Esophagus (tissue), 2 donors: Measurements from ENCODE around the gene SURF6. TPM values are rescaled to one million over a fixed set of nuclear protein-coding genes. Genes with fewer than 3 reads are reported as not detected.
A peak's percentile ranks its signal among the peaks of the same experiment; 100 is the strongest.

Experiments used
- H3K27ac ChIP-seq, 2 donors: one replicate each; pipeline ENCODE4 v1.5.1; 2013; ENCODE audit warnings: low read depth in 2 of 2, mild to moderate bottlenecking in 2 of 2, inconsistent platforms in 1 of 2, low read length in 1 of 2, moderate library complexity in 1 of 2
- H3K27me3 ChIP-seq, 2 donors: one replicate each; pipeline ENCODE4 v1.6.1; 2013; ENCODE audit warnings: low read length in 2 of 2, control low read depth in 1 of 2, mild to moderate bottlenecking in 1 of 2; ENCODE audit not compliant: insufficient read depth in 2 of 2, control insufficient read depth in 1 of 2
- H3K36me3 ChIP-seq, 2 donors: one replicate each; pipeline ENCODE4 v1.6.1; 2013; ENCODE audit warnings: low read length in 1 of 2; ENCODE audit not compliant: control insufficient read depth in 2 of 2, insufficient read depth in 2 of 2
- H3K4me1 ChIP-seq, 2 donors: one replicate each; pipeline ENCODE4 v1.6.1; 2013; ENCODE audit warnings: low read length in 1 of 2; ENCODE audit not compliant: control insufficient read depth in 2 of 2, insufficient read depth in 2 of 2
- H3K4me3 ChIP-seq, 2 donors: one replicate each; pipeline ENCODE4 v1.5.1; 2013; ENCODE audit warnings: low read length in 2 of 2, mild to moderate bottlenecking in 2 of 2, low read depth in 1 of 2, moderate library complexity in 1 of 2
- H3K9me3 ChIP-seq, 2 donors: one replicate each; pipeline ENCODE4 v1.6.1; 2013; ENCODE audit warnings: mild to moderate bottlenecking in 2 of 2, low read depth in 1 of 2, low read length in 1 of 2, moderate library complexity in 1 of 2; ENCODE audit not compliant: control insufficient read depth in 2 of 2, insufficient read depth in 1 of 2
- WGBS, 2 donors: extraction: QIAGEN DNeasy Blood & Tissue Kit; methylation state at CpG; one replicate each; pipeline ENCODE4 v1.1.7; 2013; 5-methylcytosine and 5-hydroxymethylcytosine counted together
- polyA plus RNA-seq, 2 donors: library from polyadenylated mRNA; stranded (reverse); fragments of 200-250 nt; gene quantifications; one replicate each; pipeline ENCODE4 v1.2.3, GENCODE V29; 2013
- donor health status: healthy with polysubstance abuse.
- donor health status: Bipolar disorder and iron deficiency.

Gene SURF6
- polyA plus RNA-seq, 2 donors, result 17.0 to 21.7 TPM

- H3K36me3 ChIP-seq, result peaks cover 8 to 42% of the 10 kb centered on the region in 2 donors
- no peak overlapping the region for H3K27ac ChIP-seq
- 72 to 78% methylated on average over 6 of the region's 6 CpGs for WGBS, 2 donors
- no peaks in the 10 kb centered on the region for H3K9me3 ChIP-seq
- H3K4me1 ChIP-seq, result peaks cover 13 to 39% of the 10 kb centered on the region in 2 donors
- H3K4me3 ChIP-seq, result no peak overlapping the region
- no peaks in the 10 kb centered on the region for H3K27me3 ChIP-seq
These were observed 33.4 kb upstream of the SURF6 start for GRCh38 chr9:133369422-133369821.

GRCh38 chr9:133368249-133368881 is 32.4 kb upstream of the SURF6 start:
- WGBS, 2 donors, result 40 to 47% methylated on average over 18 of the region's 18 CpGs
- peaks cover 13 to 39% of the 10 kb centered on the region in 2 donors for H3K4me1 ChIP-seq
- H3K36me3 ChIP-seq, result peaks cover 8 to 46% of the 10 kb centered on the region in 2 donors
- H3K27ac ChIP-seq, result peak overlapping the region in 1 of 2 donors; percentile 74
- H3K9me3 ChIP-seq, result no peaks in the 10 kb centered on the region
- H3K4me3 ChIP-seq, result no peak overlapping the region
- H3K27me3 ChIP-seq, result no peaks in the 10 kb centered on the region

- peaks cover 13 to 43% of the 10 kb centered on the region in 2 donors for H3K36me3 ChIP-seq
These were observed 31.8 kb upstream of the SURF6 start for GRCh38 chr9:133367778-133368177.

GRCh38 chr9:133367221-133367620 is 31.2 kb upstream of the SURF6 start:
- Histone ChIP-seq H3K36me3 (peaks cover 13 to 43% of the 10 kb centered on the region in 2 donors), H3K27ac (peak overlapping the region in 1 of 2 donors; percentile 74), H3K9me3 (no peaks in the 10 kb centered on the region), H3K4me3 (no peak overlapping the region), H3K4me1 (peaks cover 13 to 41% of the 10 kb centered on the region in 2 donors), H3K27me3 (no peaks in the 10 kb centered on the region)
- WGBS, 2 donors, result 90 to 91% methylated on average over 22 of the region's 22 CpGs

More at GRCh38 chr9:133367778-133368177, 31.8 kb upstream of the SURF6 start:
- H3K9me3 ChIP-seq, result no peaks in the 10 kb centered on the region
- 62 to 70% methylated on average over 10 of the region's 10 CpGs for WGBS, 2 donors
- no peak overlapping the region for H3K4me3 ChIP-seq
- H3K27ac ChIP-seq, result peak overlapping the region in 1 of 2 donors; percentile 74
- H3K27me3 ChIP-seq, result no peaks in the 10 kb centered on the region
- H3K4me1 ChIP-seq, result peaks cover 13 to 41% of the 10 kb centered on the region in 2 donors

GRCh38 chr9:133366435-133366834 is 30.4 kb upstream of the SURF6 start:
- Histone ChIP-seq H3K27ac (no peak overlapping the region), H3K4me3 (no peak overlapping the region), H3K27me3 (no peaks in the 10 kb centered on the region), H3K9me3 (peaks cover 0 to 2% of the 10 kb centered on the region in 2 donors), H3K4me1 (peaks cover 10 to 35% of the 10 kb centered on the region in 2 donors), H3K36me3 (peaks cover 13 to 45% of the 10 kb centered on the region in 2 donors)
- 92% methylated on average over 11 of the region's 11 CpGs for WGBS, 2 donors

GRCh38 chr9:133362359-133363044 is 26.5 kb upstream of the SURF6 start:
- Histone ChIP-seq H3K4me1 (peaks cover 4 to 27% of the 10 kb centered on the region in 2 donors), H3K27ac (peak overlapping the region; percentile 8 to 38), H3K4me3 (no peak overlapping the region), H3K27me3 (no peaks in the 10 kb centered on the region), H3K9me3 (peaks cover 0 to 2% of the 10 kb centered on the region in 2 donors), H3K36me3 (peaks cover 13 to 58% of the 10 kb centered on the region in 2 donors)
- WGBS, 2 donors, result 55 to 65% methylated on average over 15 of the region's 15 CpGs

GRCh38 chr9:133361507-133362092 is 25.6 kb upstream of the SURF6 start:
- H3K9me3 ChIP-seq, result peaks cover 0 to 2% of the 10 kb centered on the region in 2 donors
- WGBS, 2 donors, result 60 to 67% methylated on average over 13 of the region's 13 CpGs
- H3K4me1 ChIP-seq, result peaks cover 4 to 34% of the 10 kb centered on the region in 2 donors
- H3K27me3 ChIP-seq, result no peaks in the 10 kb centered on the region
- H3K27ac ChIP-seq, result no peak overlapping the region
- H3K36me3 ChIP-seq, result peaks cover 12 to 49% of the 10 kb centered on the region in 2 donors
- H3K4me3 ChIP-seq, result no peak overlapping the region

- no peaks in the 10 kb centered on the region for H3K27me3 ChIP-seq
- no peak overlapping the region for H3K4me3 ChIP-seq
- peaks cover 4 to 34% of the 10 kb centered on the region in 2 donors for H3K4me1 ChIP-seq
- H3K27ac ChIP-seq, result no peak overlapping the region
- peaks cover 0 to 2% of the 10 kb centered on the region in 2 donors for H3K9me3 ChIP-seq
- 67 to 79% methylated on average over 21 of the region's 21 CpGs for WGBS, 2 donors
- peaks cover 9 to 42% of the 10 kb centered on the region in 2 donors for H3K36me3 ChIP-seq
These were observed 24.7 kb upstream of the SURF6 start for GRCh38 chr9:133360400-133361393.
